GM12891 (cell line): ENCODE results near the gene NEMP1.
"Not testable (repeated sequence)": the region's sequence is repeated elsewhere in the genome, so short reads cannot be mapped to it uniquely, and the experiment has no call there.

ENCODE experiments used
- DNase-seq: peaks from one replicate; pipeline ENCODE4 v3.0.0; 2011; ENCODE audit warnings: low spot score; ENCODE audit not compliant: insufficient read length
- FAIRE-seq: peaks from 2 replicates; lab custom pipeline; 2011; peaks lifted over from hg19 to GRCh38; lab: Jason Lieb, UNC
- PAX5 ChIP-seq: IDR thresholded peaks from 2 replicates; pipeline ENCODE4 v1.6.1; 2011; ENCODE audit warnings: low read length, moderate library complexity, mild to moderate bottlenecking; ENCODE audit not compliant: insufficient read depth, severe bottlenecking
- POLR2A ChIP-seq: IDR thresholded peaks from 2 replicates; pipeline ENCODE4 v1.6.1; 2011; ENCODE audit warnings: low read depth, low read length, control low read depth
- POLR2AphosphoS5 ChIP-seq: IDR thresholded peaks from 2 replicates; pipeline ENCODE4 v1.6.1; 2011; ENCODE audit warnings: low read depth, low read length, control low read depth
- POU2F2 ChIP-seq: IDR thresholded peaks from 2 replicates; pipeline ENCODE4 v1.6.1; 2011; ENCODE audit warnings: low read depth, mild to moderate bottlenecking, control low read depth, low read length, moderate library complexity
- SPI1 ChIP-seq: IDR thresholded peaks from 2 replicates; pipeline ENCODE4 v1.6.1; 2011; ENCODE audit warnings: low read depth, low read length, control low read depth
- TAF1 ChIP-seq: IDR thresholded peaks from 2 replicates; pipeline ENCODE4 v1.6.1; 2011; ENCODE audit warnings: low read depth, low read length, control low read depth

The NEMP1 gene

DNA sequence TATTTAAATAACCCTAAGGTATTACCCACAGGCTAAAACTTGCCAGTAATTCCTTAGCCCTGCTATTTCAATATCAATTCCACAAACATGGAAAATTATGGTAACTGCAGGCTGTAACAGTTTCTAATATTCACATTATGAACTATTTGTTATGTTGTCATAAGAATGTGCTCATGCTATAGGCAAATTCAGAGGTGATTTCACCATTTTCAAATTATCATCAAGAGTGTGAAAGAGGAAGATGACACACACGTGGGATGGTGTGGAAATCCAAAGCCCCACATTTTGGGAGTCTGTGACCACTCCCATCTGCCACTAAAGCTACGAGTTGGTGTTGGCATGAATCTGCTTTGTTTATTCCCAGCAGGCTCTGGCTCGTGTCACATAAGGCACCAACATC is 22.8 kb downstream of the NEMP1 start:
- no peak for DNase-seq
- no peak for FAIRE-seq
- no peak for TF ChIP-seq POLR2A
- no peak for TF ChIP-seq PAX5
- TF ChIP-seq TAF1: no peak
- TF ChIP-seq POU2F2: no peak
- TF ChIP-seq POLR2AphosphoS5: no peak
- TF ChIP-seq SPI1: no peak

- not testable (repeated sequence) for DNase-seq, FAIRE-seq
Measured at GRCh38 chr12:57053901-57054300, 24.7 kb downstream of the NEMP1 start.

- DNase-seq, FAIRE-seq: not testable (repeated sequence)
Measured at GRCh38 chr12:57053146-57053545, 25.4 kb downstream of the NEMP1 start.

GRCh38 chr12:57051011-57051410 is 27.6 kb downstream of the NEMP1 start:
- TF ChIP-seq POLR2AphosphoS5 (no peak), POU2F2 (no peak), PAX5 (no peak), POLR2A (no peak), TAF1 (no peak), SPI1 (no peak)
- FAIRE-seq: no peak
- DNase-seq: no peak

DNA sequence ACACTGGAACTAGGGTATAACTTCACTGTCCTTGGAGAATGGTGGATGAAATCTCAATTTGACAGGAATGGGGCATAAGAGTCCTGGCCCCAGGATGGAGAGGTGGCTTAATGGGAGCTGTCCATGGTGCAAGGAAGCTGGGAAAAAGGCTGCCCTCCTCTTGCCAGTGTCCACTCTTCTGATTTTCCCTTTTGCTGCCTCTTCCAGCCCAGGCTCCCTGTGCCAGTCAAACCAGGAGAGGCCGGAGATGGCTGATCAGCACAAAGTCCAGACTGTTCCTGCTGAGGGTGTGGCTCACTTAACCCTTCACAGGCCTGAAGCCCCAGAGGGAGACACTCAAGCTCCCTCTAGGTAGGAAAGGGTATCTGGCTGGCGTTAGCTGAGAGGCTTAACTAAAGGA is 28.7 kb downstream of the NEMP1 start, which contains the start of gene MYO1A:
TSS of gene MYO1A (minus strand) at position 240 of the 400 bp plus-strand sequence. CDS start 1,806 bp downstream, outside the sequence.
- TF ChIP-seq TAF1 (no peak), POLR2A (no peak), PAX5 (no peak), SPI1 (no peak), POU2F2 (no peak), POLR2AphosphoS5 (no peak)
- DNase-seq (no peak), FAIRE-seq (no peak)

DNA sequence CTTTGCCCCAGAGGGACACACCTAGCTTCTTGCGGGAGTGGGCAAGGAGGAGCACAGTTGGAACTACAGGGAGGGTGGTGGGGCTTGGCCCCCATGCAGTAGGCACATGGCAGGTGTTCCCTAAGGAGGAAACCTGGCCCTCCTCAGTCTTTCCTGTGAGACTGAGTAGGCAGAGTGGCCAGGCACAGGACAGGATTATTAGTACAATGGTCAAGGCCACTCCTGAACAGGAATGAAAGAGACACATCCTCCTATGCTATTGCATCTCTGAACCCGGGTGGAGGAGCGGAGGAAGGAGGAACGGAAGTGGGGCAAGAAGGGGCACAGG is 29.5 kb downstream of the NEMP1 start:
- no peak for DNase-seq
- no peak for FAIRE-seq
- no peak for TF ChIP-seq TAF1
- no peak for TF ChIP-seq POLR2A
- TF ChIP-seq POU2F2: no peak
- no peak for TF ChIP-seq SPI1
- TF ChIP-seq PAX5: no peak
- TF ChIP-seq POLR2AphosphoS5: no peak

DNA sequence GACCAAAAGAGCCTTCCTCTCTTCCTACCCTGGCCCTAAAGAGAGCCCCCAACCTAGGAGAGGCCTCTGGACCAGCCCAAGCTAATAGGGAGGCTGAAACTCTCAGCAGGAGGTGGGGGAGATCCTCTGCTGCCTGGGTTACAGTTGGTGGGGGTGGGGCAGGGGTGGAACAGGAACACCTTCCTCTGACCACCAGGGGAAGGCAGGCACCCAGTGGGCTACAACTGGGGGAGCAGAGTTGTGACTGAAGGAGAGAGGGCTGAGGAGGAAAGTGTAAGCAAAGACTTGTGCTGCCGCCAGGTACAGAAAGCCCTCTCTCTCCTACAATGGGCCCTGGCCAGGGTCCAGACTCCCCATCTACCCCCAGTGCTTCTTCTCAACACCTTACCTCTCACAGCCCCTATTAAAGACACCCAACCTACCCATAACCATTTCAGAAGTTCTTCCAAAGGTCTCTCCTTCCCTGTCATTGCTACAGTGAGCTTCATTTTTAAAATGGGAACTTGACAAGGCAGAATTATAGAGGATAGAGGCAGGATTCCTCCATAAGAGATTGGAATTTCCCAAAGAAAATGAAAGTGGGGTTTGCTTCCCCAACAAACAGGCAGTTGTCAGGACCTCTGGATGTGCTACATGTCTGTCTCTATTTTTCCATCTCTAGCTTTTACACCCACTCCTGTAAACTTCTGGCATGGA is 30.0 kb downstream of the NEMP1 start:
- no peak for TF ChIP-seq POU2F2
- TF ChIP-seq PAX5: no peak
- TF ChIP-seq SPI1: no peak
- no peak for TF ChIP-seq TAF1
- no peak for TF ChIP-seq POLR2AphosphoS5
- no peak for TF ChIP-seq POLR2A
- DNase-seq: no peak
- FAIRE-seq: peak; percentile 47

GRCh38 chr12:57047981-57048380 is 30.6 kb downstream of the NEMP1 start:
- FAIRE-seq (no peak), DNase-seq (no peak)
- no peak for TF ChIP-seq POLR2A
- TF ChIP-seq POLR2AphosphoS5: no peak

GRCh38 chr12:57046947-57047890 is 31.4 kb downstream of the NEMP1 start:
- TF ChIP-seq POLR2AphosphoS5: no peak
- TF ChIP-seq SPI1: peak; percentile 85
- FAIRE-seq (peak; percentile 91), DNase-seq (no peak)

GRCh38 chr12:57046086-57046791 is 32.4 kb downstream of the NEMP1 start:
- DNase-seq (no peak), FAIRE-seq (peak; percentile 33)
- TF ChIP-seq POLR2AphosphoS5 (no peak), POU2F2 (no peak), TAF1 (no peak), PAX5 (no peak), SPI1 (no peak), POLR2A (no peak)

- no peak for DNase-seq
- FAIRE-seq: peak; percentile 16
- TF ChIP-seq POLR2A: no peak
- no peak for TF ChIP-seq SPI1
Measured at GRCh38 chr12:57044889-57045288, 33.7 kb downstream of the NEMP1 start.
